Limb (tissue), 2 donors: ENCODE results near the gene GATB.

Experiments
- DNase-seq, 2 donors: peaks; one replicate each; pipeline ENCODE4 v3.0.0-alpha.2; 2016; ENCODE audit errors: extremely low spot score in 2 of 2

Gene GATB

GRCh38 chr4:151653548-151653918 is 107.3 kb downstream of the GATB start:
- DNase-seq: no peak

GRCh38 chr4:151652841-151653547 is 107.8 kb downstream of the GATB start:
- peak in 1 of 2 donors; percentile 23 for DNase-seq

- no peak for DNase-seq
Measured at GRCh38 chr4:151651496-151651895, 109.3 kb downstream of the GATB start.

- no peak for DNase-seq
Measured at GRCh38 chr4:151649479-151649878, 111.3 kb downstream of the GATB start.

GRCh38 chr4:151646322-151646721 is 114.5 kb downstream of the GATB start:
- DNase-seq: no peak

- DNase-seq: no peak
Measured at GRCh38 chr4:151644622-151645021, 116.2 kb downstream of the GATB start.

DNA sequence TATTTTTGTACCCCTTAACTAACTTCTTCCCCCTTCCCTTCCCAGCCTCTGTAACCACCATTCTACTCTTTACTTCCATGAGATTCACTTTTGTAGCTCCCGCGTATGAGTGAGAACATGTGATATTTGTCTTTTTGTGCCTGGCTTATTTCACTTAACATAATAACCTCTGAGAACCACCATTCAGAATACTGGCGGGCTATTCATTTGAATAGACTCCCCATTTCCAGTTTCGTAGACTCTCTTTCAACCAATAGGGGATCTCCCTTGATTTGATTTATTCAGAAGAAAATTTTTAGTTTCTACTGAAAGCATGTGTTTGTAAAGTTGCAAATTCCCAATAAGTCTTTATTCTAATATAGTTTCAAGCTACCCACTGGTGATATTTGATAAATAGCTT is 117.2 kb downstream of the GATB start:
- DNase-seq: no peak

GRCh38 chr4:151641983-151642382 is 118.8 kb downstream of the GATB start:
- DNase-seq: no peak

GRCh38 chr4:151641167-151641566 is 119.6 kb downstream of the GATB start:
- DNase-seq: no peak

GRCh38 chr4:151640381-151640780 is 120.4 kb downstream of the GATB start:
- no peak for DNase-seq

GRCh38 chr4:151638295-151638858 is 122.4 kb downstream of the GATB start:
- no peak for DNase-seq

- DNase-seq: no peak
Measured at GRCh38 chr4:151631349-151631748, 129.5 kb downstream of the GATB start.

DNA sequence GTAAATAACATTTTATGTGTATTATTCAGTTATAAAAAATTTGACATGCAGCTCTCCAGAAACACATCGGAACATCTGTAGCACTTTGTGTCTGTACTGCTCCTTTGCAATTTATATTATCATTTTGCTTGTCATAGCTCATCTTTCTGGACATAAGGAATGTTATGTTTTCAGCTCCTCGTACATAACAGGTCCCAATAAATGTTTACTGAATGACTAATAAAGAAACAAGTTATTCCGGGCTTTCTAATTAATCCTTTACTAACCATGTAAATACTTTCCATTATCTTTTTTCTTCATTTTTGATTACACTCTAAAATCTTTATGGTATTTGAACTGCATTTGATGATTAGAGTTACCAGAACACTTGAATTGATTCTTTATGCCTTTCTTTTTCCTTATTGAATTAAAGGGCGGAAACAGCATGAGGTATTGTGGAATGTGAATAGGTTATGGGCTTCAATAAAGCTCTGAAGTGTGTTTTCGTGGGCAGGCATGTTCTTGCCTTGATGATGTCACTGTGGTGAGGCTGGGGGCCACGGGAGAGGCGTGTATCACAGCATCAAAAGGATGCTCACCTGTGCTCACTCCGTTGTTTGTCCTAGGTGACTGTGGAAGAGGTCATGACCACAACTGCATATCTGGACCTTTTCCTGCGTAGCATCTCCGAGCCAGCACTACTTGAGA is 131.6 kb downstream of the GATB start:
- DNase-seq: no peak

DNA sequence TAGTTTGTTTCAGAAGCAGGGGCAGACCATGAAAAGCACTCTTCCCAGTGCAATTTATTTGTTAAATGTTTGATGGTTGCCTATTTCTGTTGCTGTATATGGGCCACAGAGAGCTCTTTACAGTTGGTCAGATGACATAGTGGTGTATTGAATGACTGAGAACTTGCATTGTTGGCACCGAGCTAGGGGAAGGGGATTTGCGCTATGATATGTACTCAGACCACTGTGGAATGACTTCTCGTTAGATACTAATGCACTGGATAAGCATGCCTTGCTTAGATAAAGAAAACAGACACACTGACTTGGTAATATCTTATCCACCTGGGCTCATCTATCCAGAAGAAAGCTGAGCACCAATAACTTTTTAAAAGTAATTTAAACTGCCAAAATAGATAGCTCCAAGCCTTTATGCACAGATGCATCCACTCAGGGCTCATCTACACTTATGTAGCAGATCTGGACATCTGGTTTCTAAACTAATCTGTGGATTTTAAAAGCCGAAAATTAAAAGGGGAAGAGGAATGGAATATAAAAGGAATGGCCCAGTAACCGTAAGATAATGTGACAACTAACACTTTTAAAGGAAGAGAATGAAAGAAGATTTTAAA is 132.7 kb downstream of the GATB start:
- peak in 1 of 2 donors; percentile 51 for DNase-seq

DNA sequence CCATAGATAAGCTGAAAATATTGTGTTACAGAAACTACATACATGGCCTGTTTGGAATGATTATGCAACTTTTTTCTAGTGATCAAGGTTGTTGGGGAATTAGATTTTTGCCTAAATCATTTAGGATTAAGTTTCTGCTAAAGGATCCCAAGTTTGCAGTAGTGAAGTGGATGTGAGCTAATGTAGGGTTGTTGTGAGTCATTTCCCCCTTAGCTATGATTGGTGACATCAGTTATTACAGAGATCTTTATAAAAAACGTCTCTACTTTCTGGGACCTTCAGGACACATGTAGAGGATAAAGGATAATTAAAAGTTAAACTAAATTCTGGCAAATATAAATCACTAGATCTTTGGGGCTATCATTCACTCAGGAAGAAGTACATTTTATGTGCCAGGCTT is 133.3 kb downstream of the GATB start:
- DNase-seq: no peak

- DNase-seq: no peak
Measured at GRCh38 chr4:151626751-151627150, 134.1 kb downstream of the GATB start.

GRCh38 chr4:151626228-151626627 is 134.6 kb downstream of the GATB start:
- DNase-seq: no peak

GRCh38 chr4:151624626-151625565 is 135.9 kb downstream of the GATB start:
- peak in 1 of 2 donors; percentile 5 for DNase-seq
